MM.1S (cell line): ENCODE data around the gene GARS1.

ENCODE experiments used
- EZH2 ChIP-seq: fragments of 300-600 bp; sonication (generic); optimal IDR thresholded peaks from 2 replicates; pipeline ENCODE3; 2017; ENCODE audit warnings: low read depth, mild to moderate bottlenecking, antibody characterized with exemption, low read length, mixed read lengths
- EZH2phosphoT487 ChIP-seq: fragments of 300-600 bp; sonication (generic); IDR thresholded peaks from 2 replicates; pipeline ENCODE4 v1.6.1; 2018; ENCODE audit warnings: antibody characterized with exemption, low read length
- TF ChIP-seq, protein P1 (sequence below): fragments of 300-600 bp; sonication (generic); IDR thresholded peaks from 2 replicates; pipeline ENCODE4 v1.5.1; 2016; ENCODE audit warnings: antibody characterized with exemption, low read length, mixed read lengths

DNA sequence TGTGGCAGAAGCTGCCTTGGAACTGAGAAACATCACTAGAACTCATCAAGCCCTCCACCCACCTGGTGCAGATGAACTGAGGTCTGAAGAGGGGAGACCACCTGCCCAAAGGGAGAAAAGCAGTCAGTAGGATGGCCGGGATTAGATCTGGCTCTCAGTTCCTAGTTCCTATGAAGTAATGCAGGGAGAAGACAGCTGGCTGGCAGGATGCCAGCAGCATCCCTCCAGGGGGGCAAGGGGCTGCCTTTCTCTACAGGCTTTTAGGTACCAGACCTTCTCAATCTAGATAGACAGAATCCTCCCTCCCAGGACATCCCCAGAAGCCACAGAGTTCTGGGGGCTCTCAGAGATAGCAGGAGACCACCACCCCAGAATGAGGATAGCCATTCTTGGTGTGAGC lies 79.7 kb downstream of the GARS1 start:
- TF ChIP-seq, protein P1, sequence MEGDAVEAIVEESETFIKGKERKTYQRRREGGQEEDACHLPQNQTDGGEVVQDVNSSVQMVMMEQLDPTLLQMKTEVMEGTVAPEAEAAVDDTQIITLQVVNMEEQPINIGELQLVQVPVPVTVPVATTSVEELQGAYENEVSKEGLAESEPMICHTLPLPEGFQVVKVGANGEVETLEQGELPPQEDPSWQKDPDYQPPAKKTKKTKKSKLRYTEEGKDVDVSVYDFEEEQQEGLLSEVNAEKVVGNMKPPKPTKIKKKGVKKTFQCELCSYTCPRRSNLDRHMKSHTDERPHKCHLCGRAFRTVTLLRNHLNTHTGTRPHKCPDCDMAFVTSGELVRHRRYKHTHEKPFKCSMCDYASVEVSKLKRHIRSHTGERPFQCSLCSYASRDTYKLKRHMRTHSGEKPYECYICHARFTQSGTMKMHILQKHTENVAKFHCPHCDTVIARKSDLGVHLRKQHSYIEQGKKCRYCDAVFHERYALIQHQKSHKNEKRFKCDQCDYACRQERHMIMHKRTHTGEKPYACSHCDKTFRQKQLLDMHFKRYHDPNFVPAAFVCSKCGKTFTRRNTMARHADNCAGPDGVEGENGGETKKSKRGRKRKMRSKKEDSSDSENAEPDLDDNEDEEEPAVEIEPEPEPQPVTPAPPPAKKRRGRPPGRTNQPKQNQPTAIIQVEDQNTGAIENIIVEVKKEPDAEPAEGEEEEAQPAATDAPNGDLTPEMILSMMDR = no peak
- TF ChIP-seq EZH2 = no peak
- no peak for TF ChIP-seq EZH2phosphoT487
